MG63 (cell line): ENCODE measurements around the gene RBPJ. TPM values are rescaled to one million over a fixed set of nuclear protein-coding genes. Genes with fewer than 3 reads are reported as not detected.
"Not testable (repeated sequence)": the region's sequence is repeated elsewhere in the genome, so short reads cannot be mapped to it uniquely, and the experiment has no call there.

ENCODE experiments used
- DNase-seq: peaks from one replicate; pipeline ENCODE4 v3.0.0-alpha.2; 2020
- H3K27me3 ChIP-seq: fragments of 250-450 bp; sonication (Bioruptor Pico); 2 replicates; pipeline ENCODE4 v1.5.1; 2020; ENCODE audit warnings: mild to moderate bottlenecking, moderate library complexity
- H3K36me3 ChIP-seq: fragments of 250-450 bp; sonication (Bioruptor Pico); 2 replicates; pipeline ENCODE4 v1.5.1; 2020; ENCODE audit warnings: mild to moderate bottlenecking, moderate library complexity
- H3K4me3 ChIP-seq: fragments of 250-450 bp; sonication (Bioruptor Pico); 2 replicates; pipeline ENCODE4 v1.5.1; 2020; ENCODE audit warnings: mild to moderate bottlenecking, moderate library complexity
- H3K9me3 ChIP-seq: fragments of 250-450 bp; sonication (Bioruptor Pico); 2 replicates; pipeline ENCODE4 v1.5.1; 2020; ENCODE audit warnings: mild to moderate bottlenecking, moderate library complexity
- total RNA-seq: library from RNA; depleted of rRNA; stranded (reverse); fragments of >200 nt; shearing (Covaris generic); gene quantifications from 2 replicates; pipeline ENCODE4 v1.2.3, GENCODE V29; 2014; ENCODE audit warnings: low replicate concordance

The RBPJ gene
- total RNA-seq, 1 experiment from 2014 or later = 50.7 TPM

DNA sequence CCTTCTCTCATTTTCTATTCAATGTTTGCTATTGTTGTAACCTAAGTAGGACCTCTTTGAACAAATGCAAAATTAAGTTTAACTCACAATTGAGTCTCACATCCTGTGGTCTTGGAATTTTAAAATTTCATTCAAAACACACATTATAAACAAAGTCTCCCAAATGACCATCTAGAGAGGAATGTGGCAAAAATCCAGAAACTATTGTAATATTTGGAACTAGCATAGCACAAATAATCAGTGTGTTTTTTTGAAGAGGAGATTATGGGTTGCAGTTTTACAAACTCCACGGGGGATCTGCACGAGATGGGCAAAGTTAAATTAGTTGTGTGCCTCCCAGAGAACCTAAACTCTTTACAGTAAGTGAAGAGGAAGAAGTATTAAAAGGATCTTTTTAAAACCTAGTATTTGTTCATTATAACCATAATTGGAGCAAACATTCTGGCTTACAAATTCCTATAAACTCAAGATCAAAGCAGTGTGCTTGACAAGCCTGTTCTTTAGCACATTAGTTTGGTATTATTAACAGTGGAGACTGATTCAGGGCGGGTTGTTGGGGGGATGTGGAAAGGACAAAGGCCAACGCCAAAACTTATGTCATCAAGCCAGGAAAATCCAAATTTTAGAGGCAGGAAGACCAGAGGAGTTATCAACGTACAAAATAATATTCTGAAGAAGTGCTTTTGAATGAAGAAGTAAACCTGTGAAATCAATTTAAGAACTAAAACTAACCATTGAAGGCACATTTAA is 22.4 kb upstream of the RBPJ start:
- H3K36me3 ChIP-seq = no peaks in the 10 kb centered on the region
- H3K27me3 ChIP-seq = no peaks in the 10 kb centered on the region
- H3K9me3 ChIP-seq = no peaks in the 10 kb centered on the region
- peak; percentile 50 for DNase-seq
- H3K4me3 ChIP-seq = no peak overlapping the region

DNA sequence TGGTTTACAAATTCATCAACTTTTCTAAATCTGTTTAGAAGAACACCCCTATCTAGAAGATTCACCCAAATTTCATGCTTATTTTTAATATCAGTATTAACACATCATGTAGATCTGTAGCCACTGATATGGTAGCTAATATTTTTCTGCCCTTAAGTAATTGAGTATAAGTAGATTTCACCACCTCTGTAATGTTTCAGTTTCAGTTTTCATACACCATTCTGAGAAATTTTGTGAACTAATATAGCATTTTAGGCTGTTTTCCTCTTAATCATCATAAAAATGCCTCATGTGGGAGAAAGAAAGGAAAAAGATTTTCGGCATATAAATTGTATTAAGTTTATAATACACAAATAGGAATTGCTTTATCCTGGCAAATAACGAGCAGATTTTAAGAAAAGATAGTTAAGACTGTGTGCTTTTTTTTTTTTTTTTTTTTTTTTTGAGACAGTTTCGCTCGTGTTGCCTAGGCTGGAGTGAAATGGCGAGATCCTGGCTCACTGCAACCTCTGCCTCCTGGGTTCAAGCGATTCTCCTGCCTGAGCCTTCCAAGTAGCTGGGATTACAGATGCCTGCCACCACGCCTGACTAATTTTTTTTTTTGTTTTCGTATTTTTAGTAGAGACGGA is 21.4 kb upstream of the RBPJ start:
- no peaks in the 10 kb centered on the region for H3K27me3 ChIP-seq

DNA sequence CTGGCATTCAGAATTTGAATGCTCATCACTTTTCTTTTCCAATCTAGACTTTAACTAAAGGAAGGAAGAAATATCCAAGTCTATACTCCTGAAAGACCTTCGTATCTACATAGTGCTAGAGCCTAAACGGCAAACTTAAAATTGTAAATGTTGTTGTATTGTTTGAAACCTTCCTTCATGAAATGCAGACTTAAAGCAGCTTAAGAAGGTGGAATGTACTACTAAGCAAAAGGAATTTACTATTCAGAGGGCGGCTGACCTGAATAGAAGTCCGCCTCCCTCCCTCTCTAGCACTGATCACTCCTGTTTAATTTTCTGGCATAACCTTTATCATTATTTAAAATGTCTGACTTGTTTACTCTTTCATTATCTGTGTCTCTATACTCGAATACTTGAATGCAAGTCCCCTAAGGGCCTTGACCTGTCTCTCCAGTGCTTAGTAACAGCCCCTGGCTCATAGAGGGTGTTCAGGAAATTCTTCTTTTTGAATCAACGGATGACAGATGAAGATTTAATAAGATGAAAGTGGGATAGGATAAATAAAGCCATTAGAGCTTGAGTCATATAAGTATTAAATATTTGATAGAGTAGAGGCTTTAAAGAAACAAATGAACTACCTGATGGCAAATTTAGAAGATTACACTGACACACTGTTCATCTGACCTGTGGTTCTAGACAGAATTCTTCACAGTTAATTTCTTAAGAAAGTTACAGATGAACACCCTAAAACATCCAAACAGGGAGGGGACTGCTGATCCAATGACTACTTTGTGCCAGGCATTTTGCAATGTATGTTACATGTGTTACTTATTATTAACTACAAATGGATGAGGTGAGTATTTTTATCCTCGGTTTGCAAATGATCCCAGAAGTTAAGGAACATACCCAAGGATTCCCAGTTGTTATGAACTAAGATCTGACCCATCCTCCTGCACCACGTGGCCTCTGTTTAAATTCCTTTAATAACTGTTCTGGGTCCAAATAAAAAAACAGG is 20.2 kb upstream of the RBPJ start:
- H3K4me3 ChIP-seq = no peak overlapping the region
- no peaks in the 10 kb centered on the region for H3K27me3 ChIP-seq
- no peaks in the 10 kb centered on the region for H3K36me3 ChIP-seq
- H3K9me3 ChIP-seq = no peaks in the 10 kb centered on the region
- DNase-seq = no peak

More for the DNA sequence above, 21.4 kb upstream of the RBPJ start:
- DNase-seq = no peak
- Histone ChIP-seq H3K9me3 (no peaks in the 10 kb centered on the region), H3K4me3 (no peak overlapping the region), H3K36me3 (no peaks in the 10 kb centered on the region)

DNA sequence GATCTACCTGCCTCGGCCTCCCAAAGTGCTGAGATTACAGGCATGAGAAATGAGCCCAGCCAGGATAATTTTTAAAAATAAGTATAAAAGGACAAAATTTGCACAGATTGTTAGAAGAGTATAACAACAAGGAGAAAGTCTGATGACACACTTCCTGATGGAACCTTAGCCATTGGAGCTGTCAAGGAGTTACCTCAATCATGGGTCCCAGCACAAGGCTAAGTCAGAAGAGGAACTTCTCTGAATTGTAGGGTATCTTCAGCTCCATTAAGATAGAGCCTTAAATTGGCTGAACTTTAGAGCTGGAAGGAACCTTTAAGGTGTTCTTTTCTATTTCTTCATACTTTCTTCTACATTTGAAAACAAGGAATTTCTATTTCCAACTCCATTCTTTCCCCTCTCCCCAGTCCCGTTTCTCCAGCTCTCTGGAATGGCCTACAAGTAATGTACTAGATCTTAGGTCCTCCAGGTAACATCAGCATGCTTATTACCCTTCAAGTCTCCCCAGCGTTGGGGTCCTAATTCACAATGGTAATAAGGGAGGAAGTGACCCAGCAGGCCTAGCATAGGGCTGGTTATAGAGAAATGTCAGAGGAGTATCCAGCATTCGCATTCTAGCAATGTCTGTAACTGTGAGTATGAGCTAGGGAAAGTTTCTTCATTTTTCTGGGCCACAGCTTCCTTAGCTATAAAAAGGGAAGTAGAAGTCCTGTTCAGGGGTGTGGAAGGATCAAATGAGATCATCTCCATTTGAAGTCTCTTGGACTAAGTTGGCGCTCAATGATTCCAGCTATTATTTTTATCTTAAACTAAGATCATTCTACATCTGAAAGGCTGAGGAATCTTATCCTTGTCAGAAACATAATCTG is 18.5 kb upstream of the RBPJ start:
- Histone ChIP-seq H3K36me3 (no peaks in the 10 kb centered on the region), H3K9me3 (no peaks in the 10 kb centered on the region), H3K4me3 (no peak overlapping the region), H3K27me3 (no peaks in the 10 kb centered on the region)
- DNase-seq = no peak

DNA sequence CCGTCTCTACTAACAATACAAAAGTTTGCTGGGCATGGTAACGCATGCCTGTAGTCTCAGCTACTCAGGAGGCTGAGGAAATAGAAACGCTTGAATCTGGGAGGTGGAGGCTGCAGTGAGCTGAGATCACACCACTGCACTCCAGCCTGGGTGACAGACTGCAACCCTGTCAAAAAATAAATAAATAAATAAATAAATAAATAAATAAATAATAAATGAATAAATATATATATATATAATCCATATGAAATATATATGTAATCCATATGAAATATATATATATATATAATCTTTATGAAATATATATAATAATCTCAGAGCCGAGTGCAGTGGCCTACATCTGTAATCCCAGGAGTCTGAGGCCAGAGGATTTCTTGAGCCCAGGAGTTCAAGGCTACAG is 17.8 kb upstream of the RBPJ start:
- Histone ChIP-seq H3K36me3 (no peaks in the 10 kb centered on the region), H3K4me3 (no peak overlapping the region), H3K27me3 (no peaks in the 10 kb centered on the region), H3K9me3 (no peaks in the 10 kb centered on the region)
- DNase-seq = no peak

DNA sequence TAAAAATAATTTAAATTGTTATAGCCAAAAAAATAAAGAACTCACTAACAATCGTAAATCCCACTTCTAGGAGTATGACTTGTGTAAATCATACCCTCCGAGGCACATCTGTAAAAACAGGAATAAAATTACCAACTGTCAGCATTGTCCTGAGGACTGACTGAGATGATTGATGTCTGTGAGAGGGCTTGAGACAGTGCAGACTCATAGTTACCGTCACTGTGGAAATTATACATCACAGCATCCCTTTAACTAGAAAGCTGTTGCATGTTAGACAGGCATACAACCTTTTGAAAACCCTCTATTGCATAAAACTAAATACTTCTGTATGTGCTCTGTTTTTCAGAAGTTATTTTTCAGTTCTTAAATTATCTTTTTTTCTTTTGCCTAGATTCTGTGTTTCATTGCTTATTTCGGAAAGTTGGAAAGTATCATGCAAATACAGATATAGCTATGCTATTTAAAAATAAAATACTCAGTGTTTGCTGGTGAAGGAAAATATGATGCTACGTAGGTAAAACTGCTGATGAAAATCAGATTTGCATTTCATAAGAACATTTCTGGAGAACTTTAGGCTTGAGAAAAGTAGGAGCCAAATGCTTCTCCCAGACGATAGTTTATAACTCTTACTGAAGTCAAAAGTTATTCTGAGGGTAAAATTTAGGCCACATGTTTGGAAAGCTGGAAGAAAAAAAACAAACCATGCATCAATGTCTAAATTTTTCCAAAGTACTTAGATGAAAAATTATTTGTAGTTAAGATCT is 13.6 kb upstream of the RBPJ start:
- Histone ChIP-seq H3K9me3 (no peaks in the 10 kb centered on the region), H3K36me3 (no peaks in the 10 kb centered on the region), H3K4me3 (no peak overlapping the region), H3K27me3 (no peaks in the 10 kb centered on the region)
- DNase-seq = no peak

DNA sequence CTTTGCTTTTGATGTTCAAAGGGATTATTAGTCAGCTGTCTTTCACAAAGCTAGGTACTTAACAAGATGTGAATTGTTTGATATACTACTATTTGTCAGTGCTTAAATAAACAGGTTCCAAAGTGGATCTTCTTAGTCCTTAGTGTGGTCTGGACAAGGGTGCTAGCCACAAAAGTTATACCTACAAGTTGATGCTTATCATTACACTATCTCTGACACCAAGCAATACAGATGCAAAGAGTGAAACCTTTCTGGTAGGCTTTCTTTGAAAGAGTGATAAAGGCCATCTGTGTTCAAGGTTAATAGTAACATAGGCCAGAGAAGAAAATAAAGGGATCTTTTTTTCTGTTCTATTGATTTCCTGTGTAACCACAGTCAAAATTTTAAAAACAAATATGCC is 12.2 kb upstream of the RBPJ start:
- Histone ChIP-seq H3K36me3 (no peaks in the 10 kb centered on the region), H3K9me3 (no peaks in the 10 kb centered on the region), H3K27me3 (no peaks in the 10 kb centered on the region), H3K4me3 (no peak overlapping the region)
- no peak for DNase-seq

DNA sequence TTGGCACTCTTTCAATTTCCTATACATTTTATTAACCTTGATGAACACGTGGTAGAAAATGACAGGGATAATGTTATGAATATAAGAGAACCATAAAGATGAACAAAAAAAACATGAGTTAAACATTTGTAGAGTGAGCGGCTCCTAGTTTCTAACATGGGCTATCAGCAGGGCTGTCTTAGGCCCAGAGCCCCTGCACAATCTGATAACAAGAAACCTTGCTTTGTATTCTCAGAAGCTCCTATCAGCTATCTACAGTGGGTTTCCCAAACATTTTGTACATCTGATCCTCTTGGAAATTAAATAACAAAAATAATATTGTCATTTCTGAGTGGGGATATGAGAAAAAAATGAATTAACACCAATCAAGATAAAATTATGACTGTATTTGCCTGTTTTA is 10.6 kb upstream of the RBPJ start:
- Histone ChIP-seq H3K9me3 (no peaks in the 10 kb centered on the region), H3K36me3 (no peaks in the 10 kb centered on the region), H3K27me3 (no peaks in the 10 kb centered on the region), H3K4me3 (no peak overlapping the region)
- no peak for DNase-seq

DNA sequence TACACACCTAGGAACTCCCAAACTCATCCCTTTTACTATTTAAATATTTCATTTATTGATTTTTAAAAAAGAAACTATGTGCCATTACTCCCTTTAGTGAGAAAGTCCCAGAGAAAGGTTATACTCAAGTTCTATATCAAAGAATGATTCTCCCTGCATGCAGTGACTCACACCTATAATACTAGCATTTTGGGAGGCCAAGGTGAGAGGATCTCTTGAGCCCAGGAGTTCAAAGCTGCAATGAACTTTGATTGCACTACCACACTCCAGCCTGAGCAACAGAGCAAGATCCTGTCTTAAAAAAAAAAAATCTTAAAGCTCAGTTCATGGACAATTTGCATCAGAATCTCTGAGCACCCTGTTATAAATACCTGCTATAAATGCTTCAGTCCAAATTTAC is 9.2 kb upstream of the RBPJ start:
- Histone ChIP-seq H3K4me3 (no peak overlapping the region), H3K27me3 (no peaks in the 10 kb centered on the region), H3K36me3 (no peaks in the 10 kb centered on the region), H3K9me3 (peaks cover 3% of the 10 kb centered on the region)
- no peak for DNase-seq

DNA sequence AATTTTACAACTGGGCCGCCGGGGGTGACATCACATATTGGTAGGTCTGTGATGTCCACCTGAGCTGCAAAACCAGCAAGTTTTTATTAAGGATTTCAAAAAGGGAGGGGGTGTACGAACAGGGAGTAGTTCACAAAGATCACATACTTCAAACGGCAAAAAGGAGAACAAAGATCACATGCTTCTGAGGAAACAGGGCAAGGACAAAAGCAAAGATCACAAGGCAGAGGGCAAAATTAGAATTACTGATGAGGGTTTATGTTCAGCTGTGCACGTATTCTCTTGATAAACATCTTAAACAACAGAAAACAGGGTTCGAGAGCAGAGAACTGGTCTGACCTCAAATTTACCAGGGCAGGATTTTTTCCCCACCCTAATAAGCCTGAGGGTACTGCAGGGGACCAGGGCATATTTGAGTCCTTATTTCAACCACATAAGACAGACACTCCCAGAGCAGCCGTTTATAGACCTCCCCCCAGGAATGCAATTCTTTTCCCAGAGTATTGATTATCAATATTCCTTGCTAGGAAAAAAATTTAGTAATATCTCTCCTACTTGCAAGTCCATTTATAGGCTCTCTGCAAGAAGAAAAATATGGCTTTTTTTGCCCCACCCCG is 5.4 kb upstream of the RBPJ start:
- not testable (repeated sequence) for H3K36me3 ChIP-seq, H3K27me3 ChIP-seq, DNase-seq, H3K9me3 ChIP-seq, H3K4me3 ChIP-seq

DNA sequence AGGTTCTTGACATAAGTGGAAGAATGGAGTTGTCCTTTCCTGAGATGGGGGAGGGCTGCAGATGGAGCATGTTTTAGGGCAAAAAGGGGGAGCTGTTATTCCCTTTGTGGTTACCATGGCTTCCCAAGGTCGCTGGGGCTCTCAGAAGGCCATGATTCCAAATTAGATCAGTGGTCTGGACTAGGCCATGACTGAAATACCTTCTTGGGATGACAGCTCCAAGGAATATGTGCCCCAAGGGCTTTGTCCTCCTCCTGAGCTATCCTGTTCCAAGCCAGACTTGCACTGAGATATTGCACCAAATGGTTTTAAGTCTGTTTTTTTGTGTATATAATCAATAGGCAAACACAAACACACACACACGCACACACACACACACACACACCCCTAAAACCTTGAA is 3.0 kb upstream of the RBPJ start:
- Histone ChIP-seq H3K36me3 (peaks cover 17% of the 10 kb centered on the region), H3K9me3 (peaks cover 6% of the 10 kb centered on the region), H3K4me3 (no peak overlapping the region), H3K27me3 (no peaks in the 10 kb centered on the region)
- no peak for DNase-seq

DNA sequence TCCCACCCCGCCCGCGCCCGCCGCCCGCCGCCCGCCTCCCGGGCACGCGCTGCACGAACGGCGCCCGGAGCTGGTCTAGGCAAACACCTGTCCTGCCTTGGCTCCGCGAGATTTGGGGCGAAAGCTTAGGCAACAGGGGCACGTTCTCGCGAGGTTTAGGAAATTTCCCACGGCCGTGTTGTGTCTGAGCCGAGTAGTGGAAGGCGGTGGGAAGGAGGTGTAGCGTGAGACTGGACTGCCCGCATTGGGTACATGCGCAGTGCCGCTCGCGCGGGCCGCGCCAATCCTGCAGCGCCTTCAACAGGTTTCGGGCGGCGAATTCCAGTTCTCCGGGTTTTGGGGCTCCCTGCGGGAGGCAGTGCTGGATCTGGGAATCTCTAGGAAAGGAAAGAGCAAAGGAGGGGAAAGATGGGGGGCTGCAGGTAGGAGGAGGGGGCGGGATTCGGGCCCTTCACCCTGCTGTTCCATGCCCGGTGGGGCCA is 1.3 kb upstream of the RBPJ start:
- Histone ChIP-seq H3K36me3 (peaks cover 20% of the 10 kb centered on the region), H3K9me3 (peaks cover 6% of the 10 kb centered on the region), H3K27me3 (no peaks in the 10 kb centered on the region), H3K4me3 (peak overlapping the region; percentile 65)
- peak; percentile 98 for DNase-seq

DNA sequence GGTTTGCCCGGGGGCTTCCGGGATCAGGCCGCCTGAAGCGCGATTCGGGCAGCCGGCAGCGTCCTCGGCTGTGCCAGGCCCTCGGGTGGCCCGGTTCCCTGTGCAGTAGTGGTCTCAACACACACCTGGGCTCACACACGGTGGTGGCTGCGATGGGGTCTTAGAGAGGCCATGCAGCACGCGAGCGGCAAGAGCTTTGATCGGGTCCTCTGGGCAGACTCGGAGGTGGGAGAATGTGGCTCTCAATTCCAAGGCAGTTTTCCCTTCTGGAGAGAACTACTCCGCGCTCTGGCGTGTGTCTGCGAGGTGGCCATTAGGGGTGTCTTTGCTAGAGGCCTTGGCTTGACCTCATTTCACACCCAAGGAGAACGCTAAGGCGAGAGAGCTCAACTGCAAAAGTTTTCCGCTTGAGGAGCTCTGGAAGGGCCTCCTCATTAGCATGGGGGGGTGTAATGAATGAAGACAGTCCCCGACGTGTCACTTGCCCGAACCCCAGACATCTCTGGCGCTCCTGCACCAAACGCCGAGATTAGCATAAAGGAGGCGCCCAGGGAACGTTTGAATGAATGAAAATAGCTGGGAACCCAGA is 771 bp upstream of the RBPJ start:
- peaks cover 20% of the 10 kb centered on the region for H3K36me3 ChIP-seq
- no peak for DNase-seq
- H3K9me3 ChIP-seq = peaks cover 6% of the 10 kb centered on the region
- H3K27me3 ChIP-seq = no peaks in the 10 kb centered on the region
- peak overlapping the region; percentile 65 for H3K4me3 ChIP-seq

DNA sequence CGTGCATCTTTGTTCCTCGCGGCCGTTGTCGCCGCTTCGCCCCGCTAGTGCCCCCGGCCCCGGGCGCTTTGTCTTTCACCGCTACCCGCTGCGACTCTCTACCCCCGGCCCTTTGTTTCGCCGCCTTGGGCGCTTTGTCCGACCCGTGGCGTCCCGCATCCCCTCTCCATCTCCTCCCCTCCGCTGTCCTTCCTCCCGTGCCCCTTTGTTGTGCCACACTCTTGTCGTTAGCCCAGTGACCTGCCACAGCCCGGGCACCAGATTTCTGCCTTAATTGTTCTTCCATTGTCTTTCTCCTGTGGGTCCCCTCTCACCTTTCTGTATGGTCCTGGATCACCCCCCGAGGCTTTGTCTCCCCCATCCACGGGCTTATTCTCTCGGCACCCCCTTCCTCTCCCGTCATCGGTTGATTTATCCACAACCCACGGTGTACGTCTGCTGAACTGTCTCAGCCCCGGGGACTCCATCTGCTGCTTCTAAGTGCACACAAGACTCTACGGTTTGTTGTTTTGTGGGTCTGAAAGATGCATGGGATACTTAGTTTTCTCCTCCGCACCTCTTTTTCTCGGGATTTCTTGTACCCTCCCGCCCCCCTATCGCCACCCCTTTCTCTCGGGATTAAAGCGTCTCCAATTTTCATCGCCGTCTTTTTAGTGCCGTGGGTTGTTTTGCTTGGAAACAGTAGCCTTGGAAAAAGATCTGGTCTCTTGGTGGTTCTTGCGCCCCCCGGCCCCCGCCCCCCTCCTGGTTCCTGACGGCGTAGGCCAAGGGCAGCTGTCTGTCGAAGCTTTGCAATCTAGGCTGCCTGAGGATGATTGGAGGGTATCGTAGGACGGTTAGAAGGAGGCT is 783 bp downstream of the RBPJ start:
- DNase-seq = peak; percentile 52
- peak overlapping the region; percentile 74 for H3K4me3 ChIP-seq

More for the DNA sequence above, 783 bp downstream of the RBPJ start:
- Histone ChIP-seq H3K27me3 (no peaks in the 10 kb centered on the region), H3K36me3 (peaks cover 22% of the 10 kb centered on the region), H3K9me3 (peaks cover 3% of the 10 kb centered on the region)
